ENCODE results near the gene GPR137B. TPM values are rescaled to one million over a fixed set of nuclear protein-coding genes. Genes with fewer than 3 reads are reported as not detected.

Gene GPR137B, protein sequence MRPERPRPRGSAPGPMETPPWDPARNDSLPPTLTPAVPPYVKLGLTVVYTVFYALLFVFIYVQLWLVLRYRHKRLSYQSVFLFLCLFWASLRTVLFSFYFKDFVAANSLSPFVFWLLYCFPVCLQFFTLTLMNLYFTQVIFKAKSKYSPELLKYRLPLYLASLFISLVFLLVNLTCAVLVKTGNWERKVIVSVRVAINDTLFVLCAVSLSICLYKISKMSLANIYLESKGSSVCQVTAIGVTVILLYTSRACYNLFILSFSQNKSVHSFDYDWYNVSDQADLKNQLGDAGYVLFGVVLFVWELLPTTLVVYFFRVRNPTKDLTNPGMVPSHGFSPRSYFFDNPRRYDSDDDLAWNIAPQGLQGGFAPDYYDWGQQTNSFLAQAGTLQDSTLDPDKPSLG
- 9.2 and 17.8 TPM in 2 replicates for total RNA-seq

DNA sequence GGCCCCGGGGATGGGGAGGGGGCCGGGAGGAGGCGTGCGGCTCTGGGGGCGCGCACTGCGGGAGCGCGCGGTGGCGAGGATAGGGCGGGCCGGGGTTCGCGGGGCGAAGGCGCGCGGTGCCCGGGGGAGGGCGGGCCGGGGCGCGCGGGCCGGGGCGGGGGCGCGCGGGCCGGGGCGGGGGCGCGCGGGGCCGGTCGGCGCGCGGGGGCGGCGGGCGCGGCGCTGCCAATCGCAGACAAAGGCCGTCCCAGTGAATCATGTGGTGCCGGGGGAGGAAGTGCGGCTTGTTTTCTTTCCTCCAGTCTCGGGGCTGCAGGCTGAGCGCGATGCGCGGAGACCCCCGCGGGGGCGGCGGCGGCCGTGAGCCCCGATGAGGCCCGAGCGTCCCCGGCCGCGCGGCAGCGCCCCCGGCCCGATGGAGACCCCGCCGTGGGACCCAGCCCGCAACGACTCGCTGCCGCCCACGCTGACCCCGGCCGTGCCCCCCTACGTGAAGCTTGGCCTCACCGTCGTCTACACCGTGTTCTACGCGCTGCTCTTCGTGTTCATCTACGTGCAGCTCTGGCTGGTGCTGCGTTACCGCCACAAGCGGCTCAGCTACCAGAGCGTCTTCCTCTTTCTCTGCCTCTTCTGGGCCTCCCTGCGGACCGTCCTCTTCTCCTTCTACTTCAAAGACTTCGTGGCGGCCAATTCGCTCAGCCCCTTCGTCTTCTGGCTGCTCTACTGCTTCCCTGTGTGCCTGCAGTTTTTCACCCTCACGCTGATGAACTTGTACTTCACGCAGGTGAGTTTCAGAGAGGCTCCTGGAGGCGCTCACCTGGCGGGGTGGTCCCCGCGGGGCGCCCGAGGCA lies at the start of gene GPR137B:
TSS of gene GPR137B (plus strand) at position 287 of the 851 bp plus-strand sequence. CDS start at position 371, 84 bp downstream.

Other genes starting within 250 kb of the GPR137B start
- gene NID1, start 77.4 kb upstream of the GPR137B start, total RNA-seq: 167 and 328 TPM in 2 replicates
- 1.3 and 4.2 TPM in 2 replicates for gene ERO1B, start 139.4 kb downstream of the GPR137B start, total RNA-seq